Neural progenitor cell (in vitro differentiated cells): Measurements from ENCODE around the gene NT5DC3. TPM values are rescaled to one million over a fixed set of nuclear protein-coding genes. Genes with fewer than 3 reads are reported as not detected.

ENCODE experiments used
- DNase-seq: peaks from one replicate; pipeline ENCODE4 v3.0.0-alpha.2; 2016; ENCODE audit warnings: low spot score
- H2AFZ ChIP-seq: fragments of 200-600 bp; sonication (generic); replicated peaks from 2 replicates; pipeline ENCODE4 v1.6.1; 2016; ENCODE audit warnings: antibody characterized with exemption
- H3F3A ChIP-seq: fragments of 200-600 bp; sonication (generic); 2 replicates; pipeline ENCODE4 v1.6.1; 2016; ENCODE audit warnings: antibody characterized with exemption, low read depth
- H3K27ac ChIP-seq: fragments of 200-600 bp; sonication (generic); 2 replicates; pipeline ENCODE4 v1.5.1; 2016; ENCODE audit warnings: mild to moderate bottlenecking
- H3K27me3 ChIP-seq: fragments of 200-600 bp; sonication (generic); 2 replicates; pipeline ENCODE4 v1.6.1; 2016; ENCODE audit warnings: mild to moderate bottlenecking, moderate library complexity
- H3K36me3 ChIP-seq: fragments of 200-600 bp; sonication (generic); 2 replicates; pipeline ENCODE4 v1.5.1; 2016
- H3K4me1 ChIP-seq: fragments of 200-600 bp; sonication (generic); 2 replicates; pipeline ENCODE4 v1.6.1; 2016; ENCODE audit warnings: mixed run types
- H3K4me2 ChIP-seq: fragments of 200-600 bp; sonication (generic); 2 replicates; pipeline ENCODE4 v1.6.1; 2016
- H3K4me3 ChIP-seq: fragments of 200-600 bp; sonication (generic); 2 replicates; pipeline ENCODE4 v1.5.1; 2016
- H3K79me2 ChIP-seq: fragments of 200-600 bp; sonication (generic); 2 replicates; pipeline ENCODE4 v1.6.1; 2016; ENCODE audit warnings: low read depth
- H3K9ac ChIP-seq: fragments of 200-600 bp; sonication (generic); 2 replicates; pipeline ENCODE4 v1.6.1; 2016
- H3K9me3 ChIP-seq: fragments of 200-600 bp; sonication (generic); 2 replicates; pipeline ENCODE4 v1.5.1; 2016; ENCODE audit warnings: low read depth
- H4K20me1 ChIP-seq: fragments of 200-600 bp; sonication (generic); 2 replicates; pipeline ENCODE4 v1.6.1; 2016; ENCODE audit warnings: low read depth
- H3K27ac Mint-ChIP-seq: 3 replicates; pipeline ENCODE4 v1.8.0; 2021; ENCODE audit warnings: mixed read lengths
- H3K27me3 Mint-ChIP-seq: 2 replicates; pipeline ENCODE4 v1.8.0; 2022; ENCODE audit warnings: low read depth, mild to moderate bottlenecking, inconsistent platforms, moderate library complexity, mixed read lengths; ENCODE audit not compliant: insufficient read depth
- H3K36me3 Mint-ChIP-seq: 3 replicates; pipeline ENCODE4 v1.8.0; 2021; ENCODE audit warnings: mixed read lengths
- H3K4me1 Mint-ChIP-seq: 3 replicates; pipeline ENCODE4 v1.8.0; 2021; ENCODE audit warnings: mixed read lengths
- H3K4me3 Mint-ChIP-seq: 3 replicates; pipeline ENCODE4 v1.8.0; 2021; ENCODE audit warnings: mild to moderate bottlenecking, moderate library complexity, mixed read lengths
- H3K9me3 Mint-ChIP-seq: 3 replicates; pipeline ENCODE4 v1.8.0; 2020; ENCODE audit warnings: mixed read lengths
- CTCF ChIP-seq: fragments of 200-600 bp; sonication (generic); IDR thresholded peaks from 2 replicates; pipeline ENCODE4 v1.5.1; 2017; ENCODE audit warnings: antibody characterized with exemption, mild to moderate bottlenecking
- EZH2 ChIP-seq: fragments of 200-600 bp; sonication (generic); IDR thresholded peaks from 2 replicates; pipeline ENCODE4 v1.6.1; 2017; ENCODE audit warnings: antibody characterized with exemption, mild to moderate bottlenecking, moderate library complexity
- EZH2phosphoT487 ChIP-seq: fragments of 200-600 bp; sonication (generic); IDR thresholded peaks from 2 replicates; pipeline ENCODE4 v1.6.1; 2017; ENCODE audit warnings: antibody characterized with exemption
- total RNA-seq: library from RNA; depleted of rRNA; stranded (reverse); fragments of >200 nt; gene quantifications from 2 replicates; pipeline ENCODE4 v1.2.3, GENCODE V29; 2015; ENCODE audit warnings: low replicate concordance

NT5DC3 gene
- total RNA-seq, 1 donor from 2014 or later = 3.1 TPM

GRCh38 chr12:103844305-103844704 lies 3.3 kb upstream of the NT5DC3 start:
- TF ChIP-seq EZH2phosphoT487 (no peak), CTCF (no peak)
- no peak overlapping the region for H3K4me3 Mint-ChIP-seq
- H3K4me3 ChIP-seq = no peak overlapping the region
- H3K4me1 ChIP-seq = no peaks in the 10 kb centered on the region
- H3K9me3 ChIP-seq = no peaks in the 10 kb centered on the region
- no peaks in the 10 kb centered on the region for H3K36me3 Mint-ChIP-seq
- H3K27ac ChIP-seq = no peak overlapping the region
- peaks cover 23% of the 10 kb centered on the region for H3K27me3 ChIP-seq
- H4K20me1 ChIP-seq = no peaks in the 10 kb centered on the region
- H3K36me3 ChIP-seq = no peaks in the 10 kb centered on the region
- H3K27ac Mint-ChIP-seq = no peak overlapping the region
- no peak for DNase-seq
- H3K4me2 ChIP-seq = no peak overlapping the region
- H3F3A ChIP-seq = no peaks in the 10 kb centered on the region
- peaks cover 2% of the 10 kb centered on the region for H3K9me3 Mint-ChIP-seq
- no peak overlapping the region for H2AFZ ChIP-seq
- H3K27me3 Mint-ChIP-seq = peaks cover 2% of the 10 kb centered on the region
- H3K79me2 ChIP-seq = peaks cover 9% of the 10 kb centered on the region
- no peak overlapping the region for H3K9ac ChIP-seq
- H3K4me1 Mint-ChIP-seq = peaks cover 14% of the 10 kb centered on the region

- H3K4me3 ChIP-seq = peak overlapping the region; percentile 92
- H3K27ac ChIP-seq = no peak overlapping the region
- peaks cover 3% of the 10 kb centered on the region for H3K9me3 Mint-ChIP-seq
Measured at GRCh38 chr12:103841690-103842584, 903 bp upstream of the NT5DC3 start.

GRCh38 chr12:103840462-103840875 lies 565 bp downstream of the NT5DC3 start:
- Histone ChIP-seq H3K4me2 (peak overlapping the region; percentile 100), H3K27me3 (peaks cover 24% of the 10 kb centered on the region), H3K9ac (peak overlapping the region; percentile 17), H3F3A (no peaks in the 10 kb centered on the region), H2AFZ (peak overlapping the region; percentile 98), H4K20me1 (no peaks in the 10 kb centered on the region), H3K9me3 (no peaks in the 10 kb centered on the region), H3K36me3 (no peaks in the 10 kb centered on the region), H3K4me3 (peak overlapping the region; percentile 92), H3K4me1 (no peaks in the 10 kb centered on the region), H3K27ac (no peak overlapping the region), H3K79me2 (peaks cover 16% of the 10 kb centered on the region)
- H3K36me3 Mint-ChIP-seq = peaks cover 6% of the 10 kb centered on the region
- H3K4me1 Mint-ChIP-seq = peaks cover 17% of the 10 kb centered on the region
- no peak overlapping the region for H3K27ac Mint-ChIP-seq
- peaks cover 3% of the 10 kb centered on the region for H3K9me3 Mint-ChIP-seq
- no peak for TF ChIP-seq CTCF
- TF ChIP-seq EZH2 = no peak
- no peak for TF ChIP-seq EZH2phosphoT487
- peaks cover 2% of the 10 kb centered on the region for H3K27me3 Mint-ChIP-seq
- H3K4me3 Mint-ChIP-seq = peak overlapping the region; percentile 87
- no peak for DNase-seq

More at GRCh38 chr12:103841690-103842584, 903 bp upstream of the NT5DC3 start:
- Mint-ChIP-seq H3K36me3 (peaks cover 3% of the 10 kb centered on the region), H3K27ac (no peak overlapping the region), H3K4me1 (peaks cover 14% of the 10 kb centered on the region), H3K27me3 (peaks cover 2% of the 10 kb centered on the region), H3K4me3 (peak overlapping the region; percentile 92)
- Histone ChIP-seq H3F3A (no peaks in the 10 kb centered on the region), H3K36me3 (no peaks in the 10 kb centered on the region), H2AFZ (peak overlapping the region; percentile 40), H4K20me1 (no peaks in the 10 kb centered on the region), H3K79me2 (peaks cover 16% of the 10 kb centered on the region), H3K9ac (no peak overlapping the region), H3K4me2 (peak overlapping the region; percentile 100), H3K9me3 (no peaks in the 10 kb centered on the region), H3K4me1 (no peaks in the 10 kb centered on the region), H3K27me3 (peaks cover 24% of the 10 kb centered on the region)
- no peak for DNase-seq
- TF ChIP-seq EZH2phosphoT487 (no peak), CTCF (no peak)
